HG03558 (cell line): ENCODE data around the gene REEP6.
"Not testable (repeated sequence)": the region's sequence is repeated elsewhere in the genome, so short reads cannot be mapped to it uniquely, and the experiment has no call there.

Experiments
- ATAC-seq: cut with Tn5 transposase; IDR thresholded peaks from one replicate; pipeline ENCODE4 v1.9.1; 2021; ENCODE audit warnings: moderate number of reproducible peaks; ENCODE audit not compliant: unreplicated experiment; ENCODE audit errors: extremely low read depth

The REEP6 gene

DNA sequence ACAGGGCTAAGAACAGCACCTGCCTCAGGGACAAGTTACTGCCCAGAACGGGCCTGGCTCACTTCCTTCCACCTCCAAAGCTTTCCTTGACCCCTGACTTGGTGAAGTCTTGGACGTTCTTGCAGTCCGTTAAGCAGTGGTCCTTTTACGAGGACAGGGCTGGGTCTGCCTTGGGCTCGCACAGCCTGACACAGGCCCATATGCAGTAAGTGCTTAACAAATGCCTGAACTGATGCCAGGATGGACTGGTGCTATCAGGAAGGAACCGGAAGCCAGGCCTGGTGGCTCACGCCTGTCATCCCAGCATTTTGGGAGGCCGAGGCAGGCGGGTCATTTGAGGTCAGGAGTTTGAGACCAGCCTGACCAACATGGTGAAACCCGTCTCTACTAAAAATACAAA, 31.1 kb downstream of the REEP6 start:
- no peak for ATAC-seq

DNA sequence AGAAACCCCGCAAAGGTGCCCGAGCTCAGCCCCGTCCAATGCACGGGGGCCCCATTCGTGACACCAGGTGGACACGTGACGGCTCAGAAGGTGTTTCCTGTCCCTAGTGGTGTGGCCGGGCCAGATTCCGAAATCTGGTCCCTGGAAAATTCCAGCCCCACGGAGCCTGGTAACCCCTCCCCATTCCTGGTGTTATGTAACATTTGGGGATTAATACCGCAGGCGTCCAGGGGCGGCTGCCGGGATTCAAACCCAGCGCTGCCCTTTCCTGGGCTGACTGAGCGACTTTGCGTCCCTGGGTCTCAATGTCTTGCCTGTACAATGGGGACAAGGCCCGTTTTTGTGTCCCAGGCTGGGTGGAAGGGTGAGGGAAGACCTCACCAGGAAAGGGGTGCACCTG, 31.9 kb downstream of the REEP6 start:
- no peak for ATAC-seq

DNA sequence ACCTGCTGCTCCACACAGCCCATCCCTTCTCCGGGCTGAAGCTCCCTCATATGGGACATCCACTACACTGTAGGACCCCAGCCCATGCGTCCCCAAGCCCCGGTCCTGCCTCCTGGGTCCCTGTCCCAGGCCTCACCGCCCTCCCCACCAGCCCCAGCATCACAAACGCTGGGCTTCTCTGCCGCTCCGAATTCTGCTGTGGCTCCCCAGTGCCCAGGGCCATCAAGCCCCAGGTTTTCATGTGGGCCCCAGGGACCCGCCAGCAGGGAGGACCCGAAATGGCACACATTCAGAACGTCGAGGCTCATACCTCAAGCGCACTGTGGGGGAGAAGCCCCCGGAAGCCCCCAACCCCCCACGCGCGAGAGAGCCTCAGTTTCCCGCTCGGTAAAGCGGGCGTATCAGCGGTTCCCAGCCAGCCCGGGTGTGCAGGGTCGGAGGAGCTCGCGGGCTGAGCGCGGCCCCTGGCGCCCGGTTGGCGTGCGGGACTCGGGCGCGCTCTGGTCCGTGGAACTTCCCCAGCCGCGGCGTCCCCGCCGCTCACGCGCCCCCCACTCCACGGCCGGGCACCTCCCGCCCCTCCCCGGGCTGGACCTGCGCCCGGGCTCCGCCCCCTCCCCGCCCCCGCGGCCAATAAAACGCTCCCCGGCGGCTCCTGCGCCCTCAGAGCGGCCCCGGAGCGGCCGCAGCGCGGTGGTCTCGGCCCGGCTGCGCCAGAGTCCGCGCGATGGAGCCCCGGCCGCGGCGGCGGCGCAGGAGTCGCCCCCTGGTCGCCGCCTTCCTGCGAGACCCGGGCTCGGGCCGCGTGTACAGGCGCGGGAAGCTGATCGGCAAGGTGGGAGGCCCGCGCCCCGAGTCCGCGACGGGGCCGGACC, 32.7 kb downstream of the REEP6 start, which contains the start of gene PLK5:
PLK5 (plus strand) TSS at position 666 of the 875 bp plus-strand sequence. CDS start 2,920 bp downstream, outside the sequence.
- no peak for ATAC-seq

DNA sequence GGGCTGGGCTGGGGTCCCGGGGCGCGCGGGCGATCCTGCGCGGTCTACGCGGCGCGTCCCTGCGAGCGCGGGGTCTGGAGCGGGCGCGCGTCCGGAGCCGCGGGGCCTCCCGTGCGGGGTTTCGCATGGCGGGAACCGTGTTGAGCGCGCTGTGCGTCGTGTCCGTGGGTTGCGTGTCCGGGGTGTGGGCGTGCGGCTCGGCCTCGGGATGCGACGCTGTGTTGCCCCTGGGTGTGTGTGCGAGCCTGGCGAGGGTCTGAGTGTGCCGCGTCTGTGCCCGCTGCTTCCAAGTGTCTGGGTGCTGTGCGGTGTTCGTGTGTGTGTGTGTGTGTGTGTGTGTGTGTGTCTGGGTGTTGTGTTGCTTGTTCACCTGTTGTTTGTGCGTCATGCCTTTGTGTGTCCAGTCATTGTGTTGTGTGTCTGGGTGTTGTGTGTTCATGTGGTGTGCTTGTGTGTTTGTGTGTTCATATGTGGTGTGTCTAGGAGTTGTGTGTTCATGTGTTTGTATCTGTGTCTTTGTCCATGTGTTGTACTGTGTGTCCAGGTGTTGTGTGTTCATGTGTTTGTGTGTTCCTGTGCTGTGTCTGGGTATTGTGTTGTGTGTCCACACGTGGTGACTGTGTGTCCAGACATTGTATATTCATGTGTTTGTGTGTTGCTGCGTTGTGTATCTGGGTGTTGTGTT, 33.4 kb downstream of the REEP6 start:
- ATAC-seq, result no peak

DNA sequence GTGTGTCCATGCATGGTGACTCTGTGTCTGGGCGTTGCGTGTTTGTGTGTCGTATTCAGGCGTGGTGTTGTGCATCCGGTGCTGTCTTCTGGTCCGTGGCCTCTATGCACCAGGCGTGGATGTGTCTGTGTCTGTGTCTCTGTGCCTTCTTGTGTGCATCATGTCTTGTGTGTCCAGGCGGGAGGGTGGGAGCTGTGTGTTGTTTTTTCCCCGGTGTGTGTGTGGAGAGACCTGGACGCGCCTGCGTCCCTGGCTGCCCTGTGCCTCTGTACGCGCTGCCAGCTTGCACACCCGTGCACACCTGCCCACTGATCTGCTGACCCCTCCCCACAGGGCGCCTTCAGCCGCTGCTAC, 34.0 kb downstream of the REEP6 start:
- ATAC-seq, result no peak

DNA sequence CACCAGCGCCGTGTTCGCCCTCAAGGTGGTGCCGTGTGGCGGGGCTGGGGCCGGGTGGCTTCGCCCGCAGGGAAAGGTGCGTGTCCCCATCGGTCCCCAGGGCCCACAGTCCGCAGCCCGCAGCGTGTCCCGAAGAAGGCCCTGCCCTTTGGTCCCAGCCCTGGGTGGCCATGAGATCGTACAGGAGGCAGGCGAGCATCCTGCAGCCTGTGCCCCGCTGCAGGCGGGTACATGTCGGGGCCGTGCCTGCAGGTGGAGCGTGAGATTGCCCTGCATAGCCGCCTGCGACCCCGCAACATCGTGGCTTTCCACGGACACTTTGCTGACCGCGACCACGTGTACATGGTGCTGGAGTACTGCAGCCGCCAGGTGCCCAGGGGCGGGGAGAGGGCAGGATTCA, 34.4 kb downstream of the REEP6 start:
- ATAC-seq, result no peak

DNA sequence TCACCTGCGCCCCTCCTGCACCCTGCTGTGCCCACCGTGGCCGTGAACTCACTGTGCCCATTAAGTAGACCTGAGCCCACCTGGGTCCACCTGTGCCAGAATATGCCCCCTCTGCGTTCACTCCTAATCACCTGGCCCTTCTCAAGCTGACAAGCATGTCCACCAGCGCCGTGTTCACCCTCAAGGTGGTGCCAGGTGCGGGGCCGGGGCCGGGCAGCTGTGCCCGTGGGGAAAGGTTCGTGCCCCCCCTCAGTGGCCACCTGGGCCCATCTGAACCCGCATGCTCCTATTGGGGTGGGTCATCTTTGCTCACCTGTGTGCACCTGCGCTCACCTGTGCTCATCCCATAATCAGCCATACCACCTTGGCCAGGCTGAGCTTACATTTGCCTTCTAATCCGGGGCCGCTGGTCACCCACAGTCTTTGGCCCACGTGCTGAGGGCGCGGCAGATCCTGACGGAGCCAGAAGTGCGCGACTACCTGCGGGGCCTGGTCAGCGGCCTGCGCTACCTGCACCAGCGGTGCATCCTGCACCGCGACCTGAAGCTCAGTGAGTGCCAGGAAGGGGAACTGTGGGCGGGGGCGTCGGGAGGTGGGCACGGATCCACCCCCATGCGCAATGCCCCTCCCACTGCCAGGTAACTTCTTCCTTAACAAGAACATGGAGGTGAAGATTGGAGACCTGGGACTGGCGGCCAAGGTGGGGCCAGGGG, 35.2 kb downstream of the REEP6 start:
- ATAC-seq, result no peak

DNA sequence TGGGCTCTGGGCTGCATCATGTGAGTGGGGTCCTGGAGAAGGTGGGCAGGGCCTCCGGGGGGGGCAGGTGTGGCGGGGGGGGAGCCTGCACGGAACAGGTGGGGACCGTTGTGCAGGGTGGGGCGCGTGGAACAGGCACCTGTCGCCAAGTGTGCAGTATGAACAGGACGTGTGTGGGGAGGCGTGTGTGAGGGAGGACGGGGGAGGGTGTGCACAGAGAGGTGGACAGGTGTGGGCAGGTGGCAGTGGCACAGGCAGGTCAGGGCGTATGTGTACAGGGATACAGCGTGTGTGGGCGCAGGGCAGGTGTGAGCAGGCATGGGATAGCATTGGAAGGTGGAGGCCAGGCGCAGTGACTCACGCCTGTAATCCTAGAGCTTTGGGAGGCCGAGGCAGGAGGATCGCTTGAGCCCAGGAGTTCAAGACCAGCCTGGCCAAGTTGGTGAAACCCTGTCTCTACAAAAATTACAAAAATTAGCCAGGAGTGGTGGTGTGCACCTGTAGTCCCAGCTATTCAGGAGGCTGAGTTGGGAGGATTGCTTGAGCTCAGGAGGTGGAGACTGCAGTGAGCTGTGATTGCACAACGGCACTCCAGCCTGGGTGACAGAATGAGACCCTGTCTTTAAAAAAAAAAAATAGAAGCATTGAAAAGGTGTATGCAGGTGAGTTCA, 36.1 kb downstream of the REEP6 start:
- no peak for ATAC-seq

DNA sequence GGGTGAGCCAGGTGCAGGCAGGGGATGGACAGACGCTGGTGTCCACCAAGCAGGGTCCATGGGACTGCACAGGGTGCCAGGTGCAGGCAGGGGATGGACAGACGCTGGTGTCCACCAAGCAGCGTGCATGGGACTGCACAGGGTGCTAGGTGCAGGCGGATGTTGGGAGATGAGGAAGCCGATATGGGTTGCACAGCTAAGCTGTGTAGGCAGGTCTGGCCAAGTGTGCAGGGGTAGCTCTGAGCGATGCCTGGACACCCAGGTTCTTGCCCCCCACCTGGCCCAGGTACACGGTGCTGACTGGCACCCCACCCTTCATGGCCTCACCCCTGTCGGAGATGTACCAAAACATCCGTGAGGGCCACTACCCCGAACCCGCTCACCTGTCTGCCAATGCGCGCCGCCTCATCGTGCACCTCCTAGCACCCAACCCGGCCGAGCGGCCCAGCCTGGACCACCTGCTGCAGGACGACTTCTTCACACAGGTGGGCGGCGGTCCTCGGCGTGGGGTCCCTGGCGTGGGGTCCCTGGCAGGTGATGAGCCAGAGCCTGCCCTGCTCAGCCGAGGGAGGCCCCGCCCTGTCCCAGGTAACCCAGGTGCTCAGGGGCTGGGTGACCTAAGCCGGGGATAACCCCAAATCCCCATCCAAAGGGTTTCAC, 36.8 kb downstream of the REEP6 start:
- no peak for ATAC-seq

DNA sequence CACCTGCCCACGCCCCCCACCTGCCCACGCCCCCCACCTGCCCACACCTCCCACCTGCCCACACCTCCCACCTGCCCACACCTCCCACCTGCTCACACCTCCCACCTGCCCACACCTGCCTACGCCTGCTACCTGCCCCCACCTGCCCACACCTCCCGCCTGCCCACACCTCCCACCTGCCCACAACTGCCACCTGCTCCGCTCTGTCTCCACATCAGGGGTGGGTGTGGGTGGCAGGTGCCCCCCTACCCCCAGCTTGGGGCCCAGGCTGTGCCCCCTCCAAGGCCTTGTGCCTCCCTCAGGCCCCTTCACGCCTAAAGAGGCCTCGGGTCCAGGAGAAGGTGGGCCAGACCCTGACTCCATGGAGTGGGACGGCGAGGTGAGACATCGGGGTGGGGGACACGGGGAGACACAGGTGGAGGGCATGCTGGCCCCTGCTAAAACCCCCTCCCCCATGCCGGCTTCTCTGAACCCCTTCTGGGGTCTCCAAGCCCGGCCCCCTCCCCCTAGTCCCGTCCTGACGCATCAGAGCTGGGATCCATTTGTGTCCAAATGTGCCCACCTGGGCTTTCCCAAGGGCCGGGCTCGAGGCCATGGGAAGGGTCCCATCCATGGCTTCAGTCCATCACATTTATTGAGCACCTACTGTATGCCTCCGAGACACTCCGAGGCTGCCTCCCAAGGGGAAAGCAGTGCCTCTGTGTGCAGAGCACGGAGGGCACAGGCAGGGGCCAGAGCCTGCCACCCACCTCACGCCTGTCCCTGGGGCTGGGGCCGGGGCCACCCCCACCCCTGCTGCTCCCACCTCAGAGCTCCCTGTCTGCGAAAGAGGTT, 37.8 kb downstream of the REEP6 start:
- no peak for ATAC-seq

DNA sequence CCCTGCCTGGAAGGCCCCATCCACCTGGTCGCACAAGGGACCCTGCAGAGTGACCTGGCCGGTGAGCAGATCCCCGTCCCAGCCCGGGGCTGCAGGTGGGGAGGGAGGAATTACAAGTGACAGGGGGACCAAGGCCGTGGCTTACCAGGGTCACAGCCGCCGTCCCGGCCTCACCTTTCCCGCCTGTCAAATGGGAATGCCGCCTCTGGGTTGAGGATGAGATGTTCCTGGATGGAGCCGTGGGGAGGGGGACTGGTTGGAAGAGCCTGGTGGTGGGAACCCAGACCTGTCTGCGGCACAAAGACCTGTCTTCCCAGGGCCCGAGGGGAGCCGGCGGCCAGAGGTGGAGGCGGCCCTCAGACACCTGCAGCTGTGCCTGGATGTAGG, 38.4 kb downstream of the REEP6 start:
- no peak for ATAC-seq

DNA sequence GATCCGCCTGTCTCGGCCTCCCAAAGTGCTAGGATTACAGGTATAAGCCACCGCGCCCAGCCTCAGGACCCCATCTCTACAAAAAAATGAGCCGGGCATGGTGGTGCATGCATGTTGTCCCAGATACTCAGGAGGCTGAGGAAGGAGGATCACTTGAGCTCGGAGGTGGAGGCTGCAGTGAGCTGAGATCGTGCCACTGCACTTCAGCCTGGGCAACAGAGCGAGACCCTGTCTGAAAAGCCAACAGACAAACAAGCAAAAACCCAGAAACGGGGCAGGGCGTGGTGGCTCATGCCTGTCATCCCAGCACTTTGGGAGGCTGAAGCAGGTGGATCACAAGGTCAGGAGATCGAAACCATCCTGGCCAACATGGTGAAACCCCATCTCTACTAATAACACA, 39.9 kb downstream of the REEP6 start:
- not testable (repeated sequence) for ATAC-seq

DNA sequence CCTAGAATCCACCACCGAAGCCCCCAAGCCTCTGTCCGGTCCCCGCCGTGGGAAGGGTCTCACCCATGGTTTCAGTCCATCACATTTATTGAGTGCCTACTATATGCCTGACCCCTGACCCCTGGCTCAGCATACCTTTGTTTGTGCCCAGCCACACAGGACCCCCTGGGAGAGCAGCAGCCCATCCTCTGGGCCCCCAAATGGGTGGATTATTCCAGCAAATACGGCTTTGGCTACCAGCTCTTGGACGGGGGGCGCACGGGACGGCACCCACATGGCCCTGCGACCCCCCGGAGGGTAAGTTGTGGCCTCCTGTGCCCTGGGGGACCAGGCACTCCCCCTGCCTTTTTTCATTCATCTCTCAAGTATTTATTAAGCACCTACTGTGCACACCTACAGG, 40.6 kb downstream of the REEP6 start:
- ATAC-seq, result no peak

DNA sequence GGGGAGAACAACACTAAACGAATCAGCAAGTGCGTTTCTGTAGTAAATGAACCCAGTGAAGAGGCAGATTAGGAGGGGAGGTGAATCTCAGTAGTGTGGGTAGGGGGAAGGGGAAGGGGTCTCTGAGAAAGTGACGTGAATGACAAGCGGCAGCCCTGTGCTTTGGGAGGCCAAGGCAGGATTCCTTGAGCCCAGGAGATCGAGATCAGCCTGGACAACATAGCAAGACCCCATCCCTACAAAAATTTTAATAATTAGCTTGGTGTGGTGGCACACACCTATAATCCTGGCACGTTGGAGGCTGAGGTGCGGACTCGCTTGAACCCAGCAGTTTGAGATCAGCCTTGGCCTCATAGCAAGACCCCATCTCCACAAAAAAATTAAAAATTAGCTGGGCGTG, 41.0 kb downstream of the REEP6 start:
- ATAC-seq, result no peak

DNA sequence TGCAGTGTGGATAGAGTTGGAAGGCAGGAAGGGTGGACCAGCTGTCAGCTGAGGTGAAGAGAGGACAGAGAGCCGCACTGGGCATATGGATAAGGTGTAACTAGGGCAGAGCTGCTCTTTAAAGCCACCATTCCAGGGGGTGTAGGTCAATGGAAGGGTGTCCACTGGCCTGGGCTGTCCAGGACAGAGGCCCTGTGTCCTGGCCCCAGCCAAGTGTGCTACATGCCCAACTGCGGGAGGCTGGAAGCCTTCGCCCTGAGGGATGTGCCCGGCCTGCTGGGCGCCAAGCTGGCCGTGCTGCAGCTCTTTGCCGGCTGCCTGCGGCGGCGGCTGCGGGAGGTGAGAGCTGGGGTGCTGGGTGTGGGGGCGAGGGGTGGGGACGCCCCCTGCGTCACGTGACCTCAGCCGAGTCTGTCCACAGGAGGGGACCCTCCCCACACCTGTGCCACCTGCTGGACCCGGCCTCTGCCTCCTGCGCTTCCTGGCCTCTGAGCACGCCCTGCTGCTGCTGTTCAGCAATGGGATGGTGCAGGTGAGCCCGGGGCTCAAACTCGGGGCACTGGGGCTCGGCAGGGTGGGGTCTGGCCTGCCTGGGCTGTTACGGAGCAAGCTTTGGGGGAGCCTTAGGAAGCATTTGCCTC, 42.6 kb downstream of the REEP6 start:
- ATAC-seq, result no peak

DNA sequence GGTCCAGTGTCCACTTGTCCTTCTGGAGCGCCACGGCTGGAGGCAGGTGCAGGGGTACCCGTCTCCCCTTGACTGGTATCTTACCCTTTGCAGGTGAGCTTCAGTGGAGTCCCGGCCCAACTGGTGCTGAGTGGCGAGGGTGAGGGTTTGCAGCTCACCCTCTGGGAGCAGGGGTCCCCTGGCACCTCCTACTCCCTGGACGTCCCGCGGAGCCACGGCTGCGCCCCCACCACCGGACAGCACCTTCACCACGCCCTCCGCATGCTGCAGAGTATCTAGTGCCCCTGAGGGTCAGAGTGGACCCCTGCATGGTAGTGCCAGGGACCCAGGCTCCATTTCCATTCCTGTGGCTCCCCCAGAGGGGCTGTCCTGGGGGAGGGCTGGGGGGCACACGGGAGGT, 44.0 kb downstream of the REEP6 start:
- no peak for ATAC-seq

DNA sequence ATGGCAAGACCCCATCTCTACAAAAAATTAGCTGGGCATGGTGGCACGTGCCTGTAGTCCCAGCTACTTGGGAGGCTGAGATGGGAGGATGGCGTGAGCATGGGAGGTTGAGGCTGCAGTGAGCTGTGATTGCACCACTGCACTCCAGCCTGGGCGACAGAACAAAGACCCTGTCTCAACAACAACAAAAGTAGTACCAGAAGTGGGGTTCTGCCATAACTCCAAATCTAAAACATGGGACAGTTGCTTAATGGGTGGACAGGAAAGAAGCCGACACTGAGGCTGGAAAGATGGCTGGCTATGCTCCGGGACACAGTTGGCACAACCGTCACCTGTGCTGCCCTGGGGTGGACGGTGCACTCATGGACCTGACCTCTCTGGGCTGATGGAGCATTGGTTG, 44.7 kb downstream of the REEP6 start:
- ATAC-seq, result not testable (repeated sequence)

DNA sequence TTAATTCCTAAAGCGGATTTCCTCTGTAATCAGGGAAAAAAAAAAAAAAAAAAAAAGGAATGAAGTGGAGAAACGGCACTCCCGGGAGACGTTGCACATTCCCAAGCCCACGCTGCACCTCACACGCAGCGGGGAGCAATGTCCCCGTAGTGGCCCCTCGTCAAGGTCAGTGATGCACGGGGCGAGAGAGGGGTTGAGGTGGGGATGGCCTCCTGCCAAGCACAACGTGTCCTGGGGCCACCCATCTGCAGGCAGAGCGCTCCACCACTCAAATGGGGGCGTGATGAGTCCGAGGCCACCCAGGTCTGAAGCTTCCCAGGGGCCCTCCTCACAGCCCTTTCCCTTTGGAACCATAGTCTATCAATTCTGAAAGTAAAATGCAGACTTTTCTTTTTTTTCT, 48.0 kb downstream of the REEP6 start:
- ATAC-seq, result no peak

DNA sequence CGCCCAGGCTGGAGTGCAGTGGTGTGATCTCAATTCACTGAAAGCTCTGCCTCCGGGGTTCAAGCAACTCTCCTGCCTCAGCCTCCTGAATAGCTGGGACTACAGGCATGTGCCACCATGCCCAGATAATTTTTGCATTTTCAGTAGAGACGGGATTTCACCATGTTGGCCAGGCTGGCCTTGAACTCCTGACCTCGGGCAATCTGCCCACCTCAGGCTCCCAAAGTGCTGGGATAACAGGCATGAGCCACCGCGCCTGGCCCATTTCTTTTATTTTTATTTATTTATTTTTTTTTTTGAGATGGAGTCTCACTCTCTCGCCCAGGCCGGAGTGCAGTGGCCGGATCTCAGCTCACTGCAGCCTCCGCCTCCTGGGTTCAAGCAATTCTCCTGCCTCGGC, 48.8 kb downstream of the REEP6 start:
- ATAC-seq, result not testable (repeated sequence)
